GM18499 (cell line): ENCODE measurements around the gene CA6.
"Not testable (repeated sequence)": the region's sequence is repeated elsewhere in the genome, so short reads cannot be mapped to it uniquely, and the experiment has no call there.

Source experiments
- ATAC-seq: cut with Tn5 transposase; IDR thresholded peaks from one replicate; pipeline ENCODE4 v1.9.1; 2021; ENCODE audit warnings: moderate number of reproducible peaks; ENCODE audit not compliant: insufficient read depth, unreplicated experiment

CA6 gene

DNA sequence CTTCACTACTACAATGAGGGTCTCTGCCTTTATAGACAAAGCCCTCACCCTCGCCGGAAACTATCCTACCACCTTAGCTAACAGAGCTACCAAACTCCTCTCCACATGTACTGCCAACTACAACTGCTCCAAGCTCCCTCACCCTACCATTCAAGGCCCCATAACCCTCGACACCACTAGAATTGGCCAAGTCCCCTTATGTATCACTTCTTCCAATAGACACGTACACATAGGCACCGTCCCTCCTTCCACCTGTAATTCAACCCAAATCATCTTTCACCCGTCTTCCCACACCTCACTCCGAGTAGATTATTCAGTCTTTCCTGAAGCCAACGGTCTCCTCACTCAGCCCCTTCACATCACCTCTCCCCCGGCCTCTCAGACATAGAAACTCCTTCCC, 19.7 kb upstream of the CA6 start:
- no peak for ATAC-seq

DNA sequence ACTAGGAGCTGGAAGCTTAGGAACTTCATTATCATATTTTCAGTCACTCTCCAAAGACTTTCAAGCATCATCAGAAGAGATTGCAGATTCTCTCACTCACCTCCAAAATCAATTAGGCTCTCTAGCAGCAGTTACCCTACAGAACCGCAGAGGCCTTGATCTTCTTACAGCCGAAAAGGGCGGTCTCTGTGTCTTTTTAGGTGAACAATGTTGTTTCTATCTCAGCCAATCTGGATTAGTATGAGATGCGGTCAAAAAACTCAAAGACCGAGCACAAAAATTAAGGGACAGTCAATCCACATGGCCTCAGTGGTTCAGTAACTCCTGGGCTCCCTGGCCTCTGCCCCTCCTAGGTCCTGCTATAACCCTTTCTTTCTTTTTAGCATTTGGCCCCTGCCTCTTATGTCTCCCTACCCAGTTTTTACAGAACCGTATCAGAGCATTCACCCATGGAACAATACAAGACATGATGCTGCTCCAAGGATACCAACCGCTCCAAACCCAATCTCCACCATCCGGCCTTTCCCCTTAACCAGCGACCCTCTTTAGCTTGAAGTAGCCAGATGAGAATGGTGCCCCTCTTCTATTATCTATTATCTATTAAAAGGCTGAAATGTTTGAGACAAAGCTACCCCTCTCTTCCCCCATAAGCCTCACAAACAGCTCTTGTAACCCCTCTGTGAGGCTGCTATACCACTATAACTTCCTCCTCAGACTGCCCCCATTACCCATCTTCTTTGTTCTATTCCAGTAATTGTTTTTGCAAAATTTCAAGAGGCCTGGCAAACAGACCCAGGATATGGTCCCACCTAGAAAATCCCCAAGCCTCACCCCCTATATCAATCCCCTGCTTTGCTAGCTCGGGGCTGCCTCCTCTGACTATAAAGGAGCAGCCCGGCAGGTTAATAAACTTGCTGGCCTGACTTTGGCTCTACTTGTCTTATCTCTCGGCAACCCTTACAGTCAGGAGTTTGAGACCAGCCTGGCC, 18.7 kb upstream of the CA6 start:
- ATAC-seq = no peak

DNA sequence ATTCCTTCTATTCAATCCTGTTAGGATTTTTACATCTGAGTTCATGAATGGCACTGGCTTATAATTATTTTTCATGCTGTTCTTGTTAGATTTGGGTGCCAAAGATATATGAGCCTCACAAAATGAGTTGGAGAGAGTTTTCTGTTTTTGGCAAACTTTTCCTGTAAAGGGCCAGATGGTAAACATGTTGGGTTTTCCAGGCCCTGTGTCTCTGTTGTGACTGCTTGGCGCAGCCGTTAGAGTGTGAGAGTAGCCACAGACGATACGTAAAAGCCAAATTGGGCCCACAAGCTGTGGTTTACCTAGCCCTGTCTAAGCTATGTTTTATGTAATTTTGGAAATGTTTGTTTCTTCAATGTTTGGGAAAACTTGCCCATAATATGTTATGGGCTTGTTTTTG, 15.6 kb upstream of the CA6 start:
- no peak for ATAC-seq

DNA sequence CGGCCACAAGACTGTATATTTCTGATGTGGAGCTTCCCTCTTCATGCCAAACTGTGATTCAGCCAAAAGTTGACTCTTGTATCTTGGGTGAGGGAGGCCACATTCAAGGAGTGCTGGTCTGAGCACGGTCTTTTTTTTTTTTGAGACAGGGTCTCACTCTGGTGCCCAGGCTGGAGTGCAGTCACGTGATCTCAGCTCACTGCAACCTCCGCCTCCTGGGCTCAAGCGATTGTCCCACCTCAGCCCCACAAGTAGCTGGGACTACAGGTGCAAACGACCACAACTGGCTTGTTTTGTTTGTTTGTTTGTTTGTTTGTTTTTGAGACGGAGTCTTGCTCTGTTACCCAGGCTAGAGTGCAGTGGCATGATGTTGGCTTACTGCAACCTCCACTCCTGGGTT, 8.6 kb upstream of the CA6 start:
- not testable (repeated sequence) for ATAC-seq

DNA sequence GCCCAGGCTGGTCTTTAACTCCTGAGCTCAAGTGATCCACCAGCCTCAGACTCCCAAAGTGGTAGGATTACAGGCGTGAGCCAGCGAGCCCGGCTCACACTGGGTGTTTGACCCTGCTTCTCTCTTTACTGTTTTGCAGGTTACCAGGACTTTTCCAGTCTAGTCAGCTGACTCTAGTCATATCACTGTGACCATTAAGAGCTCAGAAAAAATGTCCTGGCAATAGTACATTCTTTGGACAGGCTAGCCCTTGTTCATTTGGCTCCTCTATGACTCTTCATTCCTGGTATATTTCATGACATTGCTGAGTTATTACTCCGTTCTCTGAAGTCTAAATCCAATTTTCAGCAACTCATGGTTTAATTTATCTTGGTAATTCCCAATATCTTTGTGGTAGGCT, 8.0 kb upstream of the CA6 start:
- no peak for ATAC-seq

DNA sequence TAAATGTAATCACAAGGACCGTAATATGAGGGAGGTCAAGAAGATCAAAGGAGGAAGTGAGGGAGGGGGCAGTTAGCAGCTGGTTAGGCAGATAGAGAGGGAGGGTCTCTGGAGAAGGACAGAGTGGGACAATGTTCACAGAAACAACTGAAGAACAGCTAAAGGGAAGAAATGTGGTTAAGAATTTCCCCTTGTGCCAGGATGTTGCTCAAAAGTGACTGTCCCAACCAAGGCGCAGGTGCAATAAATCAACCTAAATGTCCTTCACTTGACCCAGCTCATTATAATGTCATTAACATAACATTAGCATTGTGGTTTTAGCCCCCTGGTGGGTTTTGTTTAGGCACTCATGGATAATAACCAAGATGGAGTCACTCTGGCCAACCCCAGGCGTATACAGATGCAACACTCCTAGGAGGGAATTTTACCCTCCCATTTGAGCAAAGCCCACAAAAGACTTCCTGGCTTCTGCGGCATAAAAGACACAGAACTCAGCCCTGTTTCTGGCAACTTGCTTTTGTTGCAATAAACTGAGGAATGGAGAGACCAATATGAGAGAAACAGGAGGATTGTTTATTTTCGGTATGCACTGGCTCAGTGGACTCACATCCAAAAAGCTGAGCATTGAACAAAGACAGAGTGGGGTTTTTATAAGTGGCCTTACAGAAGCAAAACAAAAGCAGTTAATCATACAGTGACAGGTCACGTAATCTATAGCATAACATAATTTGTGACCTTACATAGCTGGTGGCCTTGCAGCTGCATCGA, 7.3 kb upstream of the CA6 start:
- no peak for ATAC-seq

DNA sequence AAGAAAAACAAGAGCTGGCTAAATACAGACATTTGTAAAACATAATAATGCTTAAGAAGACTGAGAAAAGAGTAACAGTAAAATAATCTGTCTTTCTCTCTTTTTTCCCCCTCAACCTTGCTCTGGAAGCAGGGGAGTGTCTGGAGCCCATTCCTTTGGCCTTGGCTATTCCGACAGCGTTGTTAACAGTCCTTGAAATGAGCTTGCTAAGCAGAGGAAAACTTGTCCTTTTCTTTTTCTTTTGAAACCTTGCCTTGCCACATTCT, 6.7 kb upstream of the CA6 start:
- no peak for ATAC-seq

DNA sequence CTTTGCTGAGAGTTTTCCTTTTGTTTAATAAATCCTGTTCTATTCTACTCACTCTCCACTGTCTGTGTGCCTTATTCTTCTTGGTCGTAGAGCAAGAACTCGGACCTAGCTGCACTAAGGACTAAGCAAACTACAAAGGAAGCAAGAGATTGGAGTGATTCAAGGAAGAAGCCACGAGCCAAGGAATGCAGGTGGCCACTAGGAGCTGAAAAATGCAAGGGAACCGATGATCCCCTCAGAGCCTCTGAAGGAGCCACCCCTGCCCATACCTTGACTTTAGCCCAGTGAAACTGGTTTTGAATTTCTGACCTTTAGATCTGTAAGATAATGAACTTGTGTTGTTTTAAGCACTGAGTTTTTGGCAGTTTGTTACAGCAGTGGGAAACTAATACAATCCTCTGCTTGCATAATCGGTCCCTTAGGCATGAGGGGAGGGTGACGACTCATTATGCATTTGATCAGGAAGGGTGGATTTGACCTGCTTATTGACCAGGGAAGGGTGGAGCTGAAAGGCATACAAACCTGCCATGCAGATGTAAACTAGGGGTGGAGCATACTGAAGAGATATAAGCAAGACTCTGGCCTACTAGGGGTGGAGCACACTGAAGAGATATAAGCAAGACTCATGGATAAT, 6.2 kb upstream of the CA6 start:
- no peak for ATAC-seq

DNA sequence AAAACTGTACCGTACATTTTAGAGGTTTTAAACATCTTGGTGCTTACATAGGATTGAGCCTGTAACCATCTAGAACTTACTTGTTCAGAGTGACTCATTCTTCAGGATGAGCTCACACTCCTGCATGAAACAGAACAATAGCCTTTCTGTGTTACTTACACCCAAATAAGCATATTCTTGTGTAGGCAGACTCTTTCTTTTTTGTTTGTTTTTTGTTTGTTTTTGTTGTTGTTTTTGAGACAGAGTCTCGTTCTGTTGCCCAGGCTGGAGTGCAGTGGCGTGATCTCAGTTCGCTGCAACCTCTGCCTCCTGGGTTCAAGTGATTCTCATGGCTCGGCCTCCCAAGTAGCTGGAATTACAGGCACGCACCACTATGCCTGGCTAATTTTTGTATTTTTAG, 3.8 kb upstream of the CA6 start:
- no peak for ATAC-seq

DNA sequence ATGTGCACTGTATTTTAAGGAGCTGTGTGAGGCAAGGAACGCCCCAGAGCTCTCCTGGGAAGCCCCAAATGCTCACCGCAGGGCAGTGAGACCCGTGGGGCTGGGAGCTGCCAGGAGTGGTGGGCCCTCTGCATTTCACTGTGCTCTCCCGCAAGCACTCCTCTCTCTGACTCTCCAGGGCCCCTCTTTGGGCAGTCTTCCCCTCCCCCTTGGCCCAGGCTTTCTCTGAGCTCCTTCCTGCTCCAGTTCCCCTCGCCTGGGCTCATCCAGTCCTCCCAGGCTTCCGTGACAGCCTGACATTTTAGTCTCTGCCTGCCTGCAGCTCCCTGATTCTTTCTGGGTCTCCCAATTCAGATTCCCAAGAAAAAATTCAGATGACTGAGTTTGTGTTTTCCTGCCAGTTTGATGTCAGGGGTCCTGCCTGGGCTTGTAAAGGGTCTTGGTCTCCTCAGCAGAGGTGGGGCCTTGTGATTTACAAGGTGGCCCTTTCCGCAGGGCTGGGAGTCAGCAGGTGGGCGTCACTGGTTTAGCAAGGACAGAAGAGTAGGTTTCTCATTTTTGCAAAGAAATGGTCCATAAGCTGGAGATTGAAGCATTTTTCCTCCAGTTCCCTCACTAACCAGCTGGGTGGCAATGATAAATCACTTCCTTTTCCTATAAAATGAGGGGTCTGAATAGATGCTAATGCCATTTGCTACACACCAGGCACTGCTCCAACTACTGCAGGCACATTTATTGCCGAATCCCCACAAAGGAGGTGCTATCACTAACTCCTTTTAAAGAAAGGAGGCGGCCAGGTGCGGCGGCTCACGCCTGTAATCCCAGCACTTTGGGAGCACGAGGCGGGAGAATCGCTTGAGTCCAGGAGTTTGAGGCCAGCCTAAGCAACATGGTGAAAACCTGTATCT, 1.9 kb upstream of the CA6 start:
- ATAC-seq = no peak

DNA sequence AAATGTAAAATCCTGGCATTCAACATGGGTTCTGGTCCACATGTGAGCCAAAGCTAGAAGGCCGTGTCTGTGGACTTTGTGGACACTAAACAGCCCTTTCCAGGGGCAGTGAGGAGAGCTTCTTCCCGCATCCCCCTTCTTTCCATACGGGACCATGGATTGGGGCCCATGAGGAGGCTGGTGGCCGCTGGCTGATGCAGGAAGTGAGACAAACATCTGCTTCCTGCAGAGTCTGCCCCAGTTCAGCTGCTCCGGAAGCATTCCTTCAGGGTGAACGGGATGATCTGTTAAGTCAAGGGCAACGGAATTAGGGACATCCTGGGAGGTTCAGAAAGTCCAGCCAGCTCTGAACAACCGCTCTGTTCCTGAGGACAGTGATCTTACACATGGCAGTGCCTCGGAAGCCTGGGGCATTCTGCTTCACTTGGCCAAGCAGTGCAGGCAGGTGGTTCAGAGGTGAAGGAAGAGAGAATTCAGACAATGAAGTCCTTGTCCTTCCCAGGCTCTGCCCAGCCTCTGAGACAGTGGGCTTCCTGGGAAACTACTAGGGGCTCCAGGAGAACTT, 1.5 kb downstream of the CA6 start:
- ATAC-seq = no peak

DNA sequence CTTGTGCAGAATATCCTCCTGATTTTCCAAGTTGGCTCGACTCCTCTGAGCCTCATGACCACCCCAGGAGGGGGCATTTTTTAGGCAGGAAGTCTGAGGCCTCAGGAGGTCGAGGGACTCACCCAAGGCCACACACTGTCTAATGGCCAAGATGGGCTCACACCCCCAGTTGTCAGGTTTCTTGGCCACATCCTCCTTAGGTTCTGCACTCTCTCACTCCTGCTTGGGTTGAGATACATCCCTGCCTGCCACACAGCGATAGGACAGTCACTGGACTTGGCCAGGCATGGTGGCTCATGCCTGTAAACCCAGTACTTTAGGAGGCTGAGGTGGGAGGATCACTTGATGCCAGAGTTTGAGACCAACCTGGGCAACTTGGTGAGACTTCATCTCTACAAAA, 4.6 kb downstream of the CA6 start:
- ATAC-seq = no peak

DNA sequence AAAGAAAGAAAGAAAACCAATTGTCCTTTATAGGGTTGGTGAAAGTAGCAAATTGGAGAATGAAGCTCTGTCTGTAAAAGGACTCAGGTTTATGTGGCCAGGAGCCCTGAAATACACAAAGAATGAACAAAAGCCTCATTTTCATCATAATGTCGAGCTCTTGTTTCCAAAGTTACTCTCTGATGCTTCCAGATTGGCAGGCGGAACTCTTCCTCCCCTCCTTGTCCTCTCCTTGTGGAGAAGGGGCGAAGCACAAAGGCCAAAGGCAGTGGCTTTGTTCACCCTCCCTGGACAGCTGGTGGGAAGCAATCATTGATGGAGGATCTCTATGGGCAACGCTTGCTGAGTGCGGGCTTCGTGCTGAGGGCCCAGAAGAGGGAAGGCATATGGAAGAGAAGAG, 5.6 kb downstream of the CA6 start:
- no peak for ATAC-seq

DNA sequence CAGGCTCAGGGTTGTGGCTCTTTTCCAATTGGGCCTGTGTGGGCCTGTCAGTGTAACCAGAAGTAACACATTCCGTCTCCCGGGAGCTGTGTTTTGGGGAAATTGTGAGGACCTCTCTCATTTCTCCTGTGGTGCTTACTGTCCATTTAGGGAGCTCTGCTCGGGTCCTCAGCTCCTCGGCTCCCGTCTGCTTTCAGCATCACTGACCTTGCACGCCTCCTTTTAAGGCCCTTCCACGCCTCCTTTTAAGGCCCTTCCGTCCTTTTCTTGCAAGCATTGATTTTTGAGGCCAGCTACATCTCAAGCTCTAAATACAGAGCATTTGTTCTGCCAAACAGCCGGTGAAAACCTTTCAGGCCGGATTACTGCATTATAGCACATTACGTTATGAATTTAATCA, 9.7 kb downstream of the CA6 start:
- ATAC-seq = no peak

DNA sequence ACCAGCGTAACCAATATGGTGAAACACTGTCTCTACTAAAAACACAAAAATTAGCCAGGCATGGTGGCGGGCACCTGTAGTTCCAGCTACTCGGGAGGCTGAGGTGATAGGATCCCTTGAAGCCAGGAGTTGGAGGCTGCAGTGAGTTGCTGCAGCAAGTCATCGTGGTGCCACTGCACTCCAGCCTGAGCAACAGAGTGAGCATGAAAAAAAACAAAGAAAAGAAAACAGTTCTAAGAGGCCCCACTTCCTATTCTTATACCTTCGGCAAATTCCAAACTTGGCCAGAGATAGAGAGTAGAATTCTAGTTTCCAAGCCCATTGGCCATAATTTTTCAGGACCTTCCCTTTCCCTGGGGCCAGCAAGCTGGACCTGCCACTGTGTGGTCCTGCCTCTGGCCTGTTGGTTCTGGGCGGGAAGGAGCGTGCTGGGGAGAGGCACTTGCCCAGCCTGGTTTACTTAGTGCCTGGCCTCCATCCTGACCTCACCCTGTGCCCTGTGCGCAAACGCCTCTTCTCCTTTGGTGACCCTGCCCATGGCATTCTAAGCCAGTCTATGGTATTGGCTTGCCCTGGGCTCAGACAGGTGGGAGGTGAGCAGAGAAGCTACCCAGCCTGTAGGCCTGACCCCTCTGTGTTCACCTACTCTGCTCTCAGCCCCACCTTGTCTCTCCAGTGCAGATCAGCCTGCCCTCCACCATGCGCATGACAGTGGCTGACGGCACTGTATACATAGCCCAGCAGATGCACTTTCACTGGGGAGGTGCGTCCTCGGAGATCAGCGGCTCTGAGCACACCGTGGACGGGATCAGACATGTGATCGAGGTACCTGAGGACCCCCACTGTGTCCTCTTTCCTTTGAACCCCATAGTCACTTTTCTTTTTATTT, 11.0 kb downstream of the CA6 start:
- ATAC-seq = no peak

DNA sequence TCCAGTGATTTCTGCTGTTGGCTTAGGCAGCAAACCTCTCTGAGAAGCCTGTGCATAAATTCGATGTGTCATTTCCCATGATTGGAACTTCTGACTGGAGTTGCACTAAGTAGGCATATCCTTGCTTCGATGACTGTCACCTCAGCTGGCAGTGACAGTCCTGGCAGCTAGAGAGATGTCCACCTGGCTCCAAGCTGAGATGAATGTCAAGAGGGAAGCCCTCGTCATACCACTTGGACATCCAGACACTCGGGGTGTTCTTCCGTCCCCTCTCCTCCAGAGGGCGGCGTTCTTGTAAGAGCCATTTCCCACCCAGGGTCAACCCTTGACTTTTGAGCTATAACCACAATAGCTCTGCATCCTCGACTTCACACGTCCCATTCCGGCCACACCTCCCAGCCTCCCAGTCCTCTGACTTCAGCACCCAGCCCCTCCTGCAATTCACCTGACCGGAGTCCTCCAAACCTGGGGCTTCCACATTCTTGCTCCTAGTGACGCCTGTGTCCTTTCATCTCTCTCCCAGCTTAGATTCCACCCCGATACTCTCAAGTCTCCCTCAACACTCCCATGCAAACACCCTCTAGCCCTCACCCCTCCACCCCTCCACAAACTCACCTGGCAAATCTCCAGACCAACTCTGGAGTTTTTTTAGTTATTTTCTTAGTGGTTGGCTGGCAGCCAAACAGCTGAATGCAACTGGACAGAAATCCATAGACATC, 17.3 kb downstream of the CA6 start:
- ATAC-seq = no peak

DNA sequence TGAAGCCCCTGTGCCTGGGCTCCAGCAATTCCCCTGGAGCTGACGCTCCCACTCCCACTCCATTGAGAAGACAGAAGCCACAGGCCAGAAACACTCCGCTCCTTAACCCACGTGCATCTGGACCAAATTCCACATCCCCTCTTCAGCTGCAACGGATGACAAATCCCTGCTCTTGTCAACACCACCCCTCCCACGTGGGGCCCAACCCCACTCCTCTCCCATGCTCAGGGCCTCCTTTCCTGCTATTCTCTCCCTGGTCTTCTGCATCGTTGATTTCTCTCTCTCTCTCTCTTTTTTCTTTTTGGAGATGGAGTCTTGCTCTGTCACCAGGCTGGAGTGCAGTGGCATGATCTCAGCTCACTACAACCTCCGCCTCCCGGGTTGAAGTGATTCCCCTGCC, 18.3 kb downstream of the CA6 start:
- no peak for ATAC-seq

DNA sequence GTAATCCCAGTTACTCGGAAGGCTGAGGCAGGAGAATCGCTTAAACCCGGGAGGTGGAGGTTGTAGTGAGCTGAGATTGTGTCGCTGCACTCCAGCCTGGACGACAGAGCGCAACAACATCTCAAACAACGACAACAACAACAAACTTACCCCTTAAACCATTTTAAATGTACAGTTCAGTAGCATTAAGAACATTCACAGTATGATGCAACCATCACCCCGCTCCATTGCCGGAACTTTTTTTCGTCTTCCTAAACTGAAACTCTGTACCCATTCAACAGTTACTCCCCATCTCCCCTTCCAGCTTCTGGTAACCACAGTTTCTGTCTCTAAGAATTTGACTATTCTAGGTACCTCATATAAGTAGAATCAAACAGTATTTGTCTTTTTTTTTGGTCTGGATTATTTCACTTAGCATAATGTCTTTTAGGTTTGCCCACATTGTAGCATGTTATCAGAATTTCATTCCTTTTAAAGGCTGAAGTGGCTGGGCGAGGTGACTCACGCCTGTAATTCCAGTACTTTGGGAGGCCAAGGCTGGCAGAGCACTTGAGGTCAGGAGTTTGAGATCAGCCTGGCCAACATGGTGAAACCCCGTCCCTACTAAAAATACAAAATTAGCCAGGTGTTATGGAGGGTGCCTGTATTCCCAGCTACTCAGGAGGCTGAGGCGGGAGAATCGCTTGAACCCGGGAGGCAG, 19.6 kb downstream of the CA6 start:
- ATAC-seq = no peak
